ENCODE results near the gene BACE2. TPM values are rescaled to one million over a fixed set of nuclear protein-coding genes. Genes with fewer than 3 reads are reported as not detected.

The BACE2 gene
- total RNA-seq, 1 experiment from 2014 or later = 23.2 TPM

- no peaks in the 10 kb centered on the region for H3K4me1 ChIP-seq (ENCODE audit: control insufficient read depth in 1 of 2, insufficient read depth in 2 of 2, low read length in 2 of 2)
- POLR2A ChIA-PET = no interaction called here
- no peak for DNase-seq (ENCODE audit: low read depth, low spot score)
- ATAC-seq = no peak
- RAD21 ChIA-PET (ENCODE audit: low non-redundant PET in 1 of 2, low total read pairs in 2 of 2, uncharacterized antibody in 2 of 2, unreplicated experiment in 2 of 2) = no interaction called here
- no peak overlapping the region for H2AFZ ChIP-seq (ENCODE audit: low read depth, low read length, poor library complexity, severe bottlenecking)
- H3K4me2 ChIP-seq (ENCODE audit: low read length) = no peak overlapping the region
- no peak overlapping the region for H3K9ac ChIP-seq (ENCODE audit: low read length)
- CTCF ChIA-PET = no interaction called here
- H3K27me3 ChIP-seq (ENCODE audit: insufficient read depth, low read length) = no peaks in the 10 kb centered on the region
- no peak overlapping the region for H3K4me3 ChIP-seq (replicated peaks in 1 of 2; ENCODE audit: low read depth in 1 of 2, low read length in 2 of 2)
- no TSS peak for BruUV-seq (replicated peaks)
- no peaks in the 10 kb centered on the region for H3K79me2 ChIP-seq (ENCODE audit: insufficient read depth, low read length)
- no peak overlapping the region for H3K27ac ChIP-seq (ENCODE audit: low read depth, low read length)
- no peaks in the 10 kb centered on the region for H4K20me1 ChIP-seq (ENCODE audit: insufficient read depth)
- no peaks in the 10 kb centered on the region for H3K9me2 ChIP-seq (ENCODE audit: insufficient read depth)
- intact Hi-C loops (cut with micrococcal nuclease) = no loop called here
- H3K9me3 ChIP-seq (ENCODE audit: control insufficient read depth in 1 of 2, insufficient read depth in 1 of 2, low read depth in 1 of 2, low read length in 2 of 2) = no peaks in the 10 kb centered on the region
- H3K36me3 ChIP-seq (ENCODE audit: control insufficient read depth in 1 of 2, insufficient read depth in 2 of 2, low read length in 2 of 2) = no peaks in the 10 kb centered on the region
- TF ChIP-seq CBX3 (IDR thresholded peaks at IDR 0.05; ENCODE audit: low read depth) (no peak), CEBPB (IDR thresholded peaks at IDR 0.05; ENCODE audit: low read depth) (no peak), TCF7L2 (IDR thresholded peaks at IDR 0.05; ENCODE audit: borderline replicate concordance, extremely low read depth, insufficient read depth, insufficient read length) (no peak), RAD21 (IDR thresholded peaks at IDR 0.05; ENCODE audit: low read depth) (no peak), CTCF (IDR thresholded peaks at IDR 0.05 in 2 of 3, conservative IDR thresholded peaks at IDR 0.05 in 1 of 3; ENCODE audit: borderline replicate concordance in 1 of 3, insufficient read depth in 1 of 3, low read depth in 2 of 3, low read length in 2 of 3) (no peak), REST (IDR thresholded peaks at IDR 0.05; ENCODE audit: low read depth) (no peak), ZBTB33 (IDR thresholded peaks at IDR 0.05; ENCODE audit: extremely low read depth, insufficient replicate concordance, low read length) (no peak), ZFX (IDR thresholded peaks at IDR 0.05) (no peak), EZH2 (IDR thresholded peaks at IDR 0.05) (no peak), SIN3A (IDR thresholded peaks at IDR 0.05; ENCODE audit: low read depth) (no peak), JUND (IDR thresholded peaks at IDR 0.05) (no peak), SP1 (IDR thresholded peaks at IDR 0.05; ENCODE audit: low read depth) (no peak), FOSL1 (IDR thresholded peaks at IDR 0.05; ENCODE audit: low read depth) (no peak)
Observed at GRCh38 chr21:41269535-41269934, 101.6 kb downstream of the BACE2 start.

Measured in HCT116 (cell line).